B cell (primary cell): ENCODE data around the gene FOXP3. TPM values are rescaled to one million over a fixed set of nuclear protein-coding genes. Genes with fewer than 3 reads are reported as not detected.
A peak's percentile ranks its signal among the peaks of the same experiment; 100 is the strongest.

ENCODE experiments used
- ATAC-seq: fragments of 200-7000 bp; cut with Tn5 transposase; one replicate; pipeline ENCODE4 v1.10.0; 2021; ENCODE audit warnings: low read depth, mild to moderate bottlenecking, moderate number of reproducible peaks, moderate library complexity
- CTCF ChIA-PET: fragments of 350-600 bp; sonication (Branson Sonifier 250); formaldehyde crosslinking; loops from one replicate; lab custom pipeline; 2021; ENCODE audit warnings: antibody characterized with exemption, inconsistent platforms; lab: Charles Lee
- POLR2A ChIA-PET: fragments of 350-600 bp; sonication (Branson Sonifier 250); formaldehyde crosslinking; loops from one replicate; lab custom pipeline; 2021; ENCODE audit warnings: antibody characterized with exemption; lab: Charles Lee
- DNase-seq: peaks from one replicate; pipeline ENCODE4 v3.0.0; 2013
- H2AFZ ChIP-seq: 2 replicates; pipeline ENCODE4 v1.6.1; 2012; ENCODE audit warnings: mild to moderate bottlenecking, low read depth, low read length; ENCODE audit not compliant: insufficient read depth, poor library complexity, severe bottlenecking
- H3K27ac ChIP-seq, 2 donors: 1 replicate in 1 of 2; 2 replicates in 1 of 2; pipeline ENCODE4 v1.5.1; 2012 to 2013; ENCODE audit warnings: low read length in 2 of 2, mild to moderate bottlenecking in 2 of 2, moderate library complexity in 1 of 2
- H3K27me3 ChIP-seq, 4 experiments: fragments of 200-600 bp in 1 of 4; sonication (generic) in 1 of 4; replicated peaks in 1 of 4; 1 replicate in 2 of 4; 2 replicates in 2 of 4; pipeline versions ENCODE4 v1.6.1 to v1.7.0; 2013 to 2016; ENCODE audit warnings: low read length in 3 of 4, mild to moderate bottlenecking in 2 of 4, mixed read lengths in 1 of 4, moderate library complexity in 1 of 4; ENCODE audit not compliant: insufficient read depth in 4 of 4, control insufficient read depth in 3 of 4; ENCODE audit errors: control extremely low read depth in 1 of 4
- H3K36me3 ChIP-seq, 2 experiments: replicated peaks in 1 of 2; 1 replicate in 1 of 2; 2 replicates in 1 of 2; pipeline versions ENCODE4 v1.6.1 to v1.7.1; 2013; ENCODE audit warnings: low read length in 1 of 2; ENCODE audit not compliant: insufficient read depth in 2 of 2, control insufficient read depth in 1 of 2; ENCODE audit errors: control extremely low read depth in 1 of 2, extremely low read depth in 1 of 2
- H3K4me1 ChIP-seq, 2 donors: fragments of 200-600 bp in 1 of 2; sonication (generic) in 1 of 2; 1 replicate in 1 of 2; 2 replicates in 1 of 2; pipeline versions ENCODE4 v1.5.1 to v1.6.1; 2013 to 2017; ENCODE audit warnings: low read length in 2 of 2; ENCODE audit not compliant: control insufficient read depth in 2 of 2, insufficient read depth in 2 of 2
- H3K4me2 ChIP-seq: replicated peaks from 2 replicates; pipeline ENCODE3; 2012; ENCODE audit warnings: mild to moderate bottlenecking, low read depth, low read length; ENCODE audit not compliant: poor library complexity, severe bottlenecking
- H3K4me3 ChIP-seq, 5 experiments: fragments of 200-600 bp in 1 of 5; sonication (generic) in 1 of 5; 1 replicate in 3 of 5; 2 replicates in 2 of 5; pipeline versions ENCODE4 v1.5.1 to v1.7.0; 2011 to 2016; ENCODE audit warnings: low read length in 4 of 5, mild to moderate bottlenecking in 4 of 5, low read depth in 2 of 5, control low read depth in 1 of 5, moderate library complexity in 1 of 5; ENCODE audit not compliant: insufficient read depth in 1 of 5; ENCODE audit errors: control extremely low read depth in 1 of 5, extremely low read depth in 1 of 5
- H3K79me2 ChIP-seq: fragments of 200-600 bp; sonication (generic); one replicate; pipeline ENCODE4 v1.6.0; 2016; ENCODE audit warnings: low read length; ENCODE audit not compliant: control insufficient read depth, insufficient read depth
- H3K9ac ChIP-seq: fragments of 200-600 bp; sonication (generic); 2 replicates; pipeline ENCODE4 v1.6.1; 2017; ENCODE audit warnings: mild to moderate bottlenecking, low read length, moderate library complexity
- H3K9me3 ChIP-seq, 3 donors: one replicate each; pipeline versions ENCODE4 v1.6.1 to v1.7.1; 2013; ENCODE audit warnings: low read length in 2 of 3; ENCODE audit not compliant: control insufficient read depth in 2 of 3, insufficient read depth in 1 of 3; ENCODE audit errors: control extremely low read depth in 1 of 3
- H4K20me1 ChIP-seq: 2 replicates; pipeline ENCODE4 v1.6.0; 2012; ENCODE audit warnings: mild to moderate bottlenecking, low read length; ENCODE audit not compliant: insufficient read depth, control insufficient read depth, poor library complexity, severe bottlenecking
- H3K27ac Mint-ChIP-seq: one replicate; pipeline ENCODE4 v1.8.0; 2021; ENCODE audit warnings: mixed read lengths
- H3K27me3 Mint-ChIP-seq: one replicate; pipeline ENCODE4 v1.8.0; 2021; ENCODE audit warnings: mixed read lengths
- H3K4me1 Mint-ChIP-seq: one replicate; pipeline ENCODE4 v1.8.0; 2021; ENCODE audit warnings: mixed read lengths
- H3K4me3 Mint-ChIP-seq: one replicate; pipeline ENCODE4 v1.8.0; 2021; ENCODE audit warnings: mixed read lengths
- H3K9me3 Mint-ChIP-seq: one replicate; pipeline ENCODE4 v1.8.0; 2022; ENCODE audit warnings: mixed read lengths; ENCODE audit not compliant: insufficient read depth
- CTCF ChIP-seq: fragments of 200-600 bp; IDR thresholded peaks from one replicate; pipeline ENCODE4 v1.8.0; 2022; ENCODE audit warnings: antibody characterized with exemption, mild to moderate bottlenecking
- EZH2 ChIP-seq: IDR thresholded peaks from 2 replicates; pipeline ENCODE4 v1.6.1; 2012; ENCODE audit warnings: borderline replicate concordance, low read depth, mild to moderate bottlenecking, moderate library complexity, low read length; ENCODE audit not compliant: insufficient read depth, poor library complexity, severe bottlenecking
- WGBS: methylation state at CpG from one replicate; pipeline ENCODE4 v1.1.5; 2013; ENCODE audit warnings: missing lambda C conversion rate; ENCODE audit not compliant: insufficient coverage; 5-methylcytosine and 5-hydroxymethylcytosine counted together
- intact Hi-C: fragments of 100-400 bp; cut with micrococcal nuclease; formaldehyde crosslinking; loops from one replicate; pipeline ENCODE4 v1.10.0; 2022
- polyA plus RNA-seq: library from polyadenylated mRNA; depleted of rRNA; stranded (reverse); fragments of >200 nt; gene quantifications from 2 replicates; pipeline ENCODE4 v1.2.3, GENCODE V29; 2012
- total RNA-seq, 2 donors: library from RNA; stranded (reverse); fragments of 120-200 nt in 1 of 2; gene quantifications; 1 replicate in 1 of 2; 2 replicates in 1 of 2; pipeline versions ENCODE4 v1.2.3 to v1.2.4, GENCODE V29; 2013 to 2022

The FOXP3 gene
- total and polyA plus RNA-seq, 2 donors (not counting 1 experiment from before 2014, with no cell fraction given): 0.03 TPM; not detected in 1

DNA sequence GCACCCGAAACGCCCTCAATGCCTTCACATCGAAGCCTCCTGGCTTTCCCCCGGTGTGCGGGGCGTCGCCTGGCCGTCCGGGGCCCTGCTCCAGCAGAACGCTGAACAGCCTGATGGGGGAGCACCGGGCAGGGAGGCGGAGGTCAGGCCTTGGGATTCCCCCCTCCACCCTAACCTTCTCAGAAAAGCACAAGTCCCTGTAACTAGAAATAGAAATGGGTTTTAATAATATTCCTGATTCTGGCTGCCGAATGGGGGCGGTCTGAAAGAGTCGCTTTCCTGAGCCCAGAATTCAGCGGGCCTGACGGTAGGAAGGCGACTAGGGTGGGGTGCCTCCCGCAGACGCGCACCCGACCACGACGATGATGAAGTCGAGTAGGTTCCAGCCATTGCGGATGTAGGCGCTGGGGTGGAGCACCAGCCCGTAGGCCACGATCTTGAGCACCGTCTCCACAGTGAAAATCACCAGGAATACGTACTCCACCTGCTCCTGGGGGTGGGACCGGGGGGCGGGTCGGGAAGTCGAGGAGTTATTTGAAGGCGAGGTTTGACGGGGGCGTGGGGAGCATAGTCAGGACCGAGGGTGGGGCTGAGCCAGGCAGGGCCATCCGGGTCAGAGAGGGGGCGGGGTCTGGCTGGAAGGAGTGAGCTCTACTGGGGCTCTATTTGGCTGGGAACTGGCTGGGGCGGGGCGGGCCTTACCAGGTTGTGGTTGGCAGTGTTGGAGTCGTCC lies 33.8 kb downstream of the FOXP3 start:
- Histone ChIP-seq H3K4me2 (peak overlapping the region; percentile 62), H2AFZ (peak overlapping the region; percentile 76), H3K9me3 (no peaks in the 10 kb centered on the region), H3K4me1 (peaks cover 5 to 22% of the 10 kb centered on the region in 2 donors), H3K4me3 (peak overlapping the region in 4 of 5 experiments; percentile 54 to 64 (median 60)), H3K36me3 (no peaks in the 10 kb centered on the region), H3K79me2 (peaks cover 8% of the 10 kb centered on the region), H3K9ac (peak overlapping the region; percentile 65), H3K27ac (peak overlapping the region; percentile 87 to 88), H4K20me1 (no peaks in the 10 kb centered on the region), H3K27me3 (no peaks in the 10 kb centered on the region)
- ChIA-PET CTCF (interaction anchor here (1.0 to 1.7 kb wide), 2 partner anchors 39 to 64 kb away, joined by 3 to 7 read pairs; no protein-coding TSS in a partner anchor), POLR2A (interaction anchor here (1.0 to 1.1 kb wide), 2 partner anchors 38 to 40 kb away, joined by 3 read pairs; no protein-coding TSS in a partner anchor)
- DNase-seq (peak; percentile 77), ATAC-seq (peak; percentile 75)
- H3K27ac Mint-ChIP-seq: peak overlapping the region; percentile 97
- intact Hi-C loops: loop anchor here (1.0 to 2.0 kb wide), 2 partner anchors 30 to 40 kb away; partner anchors contain the start of gene SYP
- H3K4me3 Mint-ChIP-seq: peak overlapping the region; percentile 89
- H3K27me3 Mint-ChIP-seq: no peaks in the 10 kb centered on the region
- 5% methylated on average over 10 of the region's 44 CpGs for WGBS
- peaks cover 18% of the 10 kb centered on the region for H3K4me1 Mint-ChIP-seq
- TF ChIP-seq EZH2: no peak
- peak; percentile 36 for TF ChIP-seq CTCF
- H3K9me3 Mint-ChIP-seq: no peaks in the 10 kb centered on the region

DNA sequence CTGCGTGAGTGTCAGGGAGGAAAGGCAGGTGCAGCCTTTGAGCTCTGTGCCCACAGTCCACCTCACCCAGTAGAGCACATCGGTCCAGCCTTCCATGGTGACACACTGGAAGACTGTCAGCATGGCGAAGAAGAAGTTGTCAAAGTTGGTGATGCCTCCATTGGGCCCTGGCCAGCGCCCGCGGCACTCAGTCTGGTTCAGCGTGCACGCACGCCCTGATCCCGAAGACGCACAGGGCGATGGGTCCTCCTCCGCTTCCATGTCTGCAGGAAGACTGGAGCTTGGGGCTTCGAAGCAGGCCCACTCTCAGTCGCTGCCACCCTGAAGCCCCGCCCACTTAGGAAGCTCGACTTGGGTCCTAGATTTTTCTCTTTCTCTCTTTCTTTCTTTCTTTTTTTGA lies 36.3 kb downstream of the FOXP3 start:
- TF ChIP-seq EZH2 (no peak), CTCF (no peak)
- ATAC-seq (no peak), DNase-seq (no peak)
- H3K27ac ChIP-seq: no peak overlapping the region
- no peak overlapping the region for H3K4me3 Mint-ChIP-seq
- H3K9ac ChIP-seq: no peak overlapping the region
- ChIA-PET POLR2A (no interaction called here), CTCF (no interaction called here)
- H2AFZ ChIP-seq: no peak overlapping the region
- peaks cover 5 to 14% of the 10 kb centered on the region in 2 donors for H3K4me1 ChIP-seq
- H3K9me3 ChIP-seq: no peaks in the 10 kb centered on the region
- intact Hi-C loops: no loop called here
- no peaks in the 10 kb centered on the region for H4K20me1 ChIP-seq
- 97% methylated on average over 14 of the region's 17 CpGs for WGBS
- H3K79me2 ChIP-seq: no peaks in the 10 kb centered on the region
- no peaks in the 10 kb centered on the region for H3K27me3 ChIP-seq
- no peaks in the 10 kb centered on the region for H3K36me3 ChIP-seq
- no peak overlapping the region for H3K4me2 ChIP-seq
- H3K27ac Mint-ChIP-seq: no peak overlapping the region
- no peak overlapping the region for H3K4me3 ChIP-seq
- peaks cover 14% of the 10 kb centered on the region for H3K4me1 Mint-ChIP-seq
- no peaks in the 10 kb centered on the region for H3K9me3 Mint-ChIP-seq
- no peaks in the 10 kb centered on the region for H3K27me3 Mint-ChIP-seq
